Neural progenitor cell (in vitro differentiated cells): Measurements from ENCODE around the gene GPRIN3. TPM values are rescaled to one million over a fixed set of nuclear protein-coding genes. Genes with fewer than 3 reads are reported as not detected.

Experiments
- DNase-seq: peaks from one replicate; pipeline ENCODE4 v3.0.0-alpha.2; 2016; ENCODE audit warnings: low spot score
- H2AFZ ChIP-seq: fragments of 200-600 bp; sonication (generic); replicated peaks from 2 replicates; pipeline ENCODE4 v1.6.1; 2016; ENCODE audit warnings: antibody characterized with exemption
- H3F3A ChIP-seq: fragments of 200-600 bp; sonication (generic); 2 replicates; pipeline ENCODE4 v1.6.1; 2016; ENCODE audit warnings: antibody characterized with exemption, low read depth
- H3K27ac ChIP-seq: fragments of 200-600 bp; sonication (generic); 2 replicates; pipeline ENCODE4 v1.5.1; 2016; ENCODE audit warnings: mild to moderate bottlenecking
- H3K27me3 ChIP-seq: fragments of 200-600 bp; sonication (generic); 2 replicates; pipeline ENCODE4 v1.6.1; 2016; ENCODE audit warnings: mild to moderate bottlenecking, moderate library complexity
- H3K36me3 ChIP-seq: fragments of 200-600 bp; sonication (generic); 2 replicates; pipeline ENCODE4 v1.5.1; 2016
- H3K4me1 ChIP-seq: fragments of 200-600 bp; sonication (generic); 2 replicates; pipeline ENCODE4 v1.6.1; 2016; ENCODE audit warnings: mixed run types
- H3K4me2 ChIP-seq: fragments of 200-600 bp; sonication (generic); 2 replicates; pipeline ENCODE4 v1.6.1; 2016
- H3K4me3 ChIP-seq: fragments of 200-600 bp; sonication (generic); 2 replicates; pipeline ENCODE4 v1.5.1; 2016
- H3K79me2 ChIP-seq: fragments of 200-600 bp; sonication (generic); 2 replicates; pipeline ENCODE4 v1.6.1; 2016; ENCODE audit warnings: low read depth
- H3K9ac ChIP-seq: fragments of 200-600 bp; sonication (generic); 2 replicates; pipeline ENCODE4 v1.6.1; 2016
- H3K9me3 ChIP-seq: fragments of 200-600 bp; sonication (generic); 2 replicates; pipeline ENCODE4 v1.5.1; 2016; ENCODE audit warnings: low read depth
- H4K20me1 ChIP-seq: fragments of 200-600 bp; sonication (generic); 2 replicates; pipeline ENCODE4 v1.6.1; 2016; ENCODE audit warnings: low read depth
- H3K27ac Mint-ChIP-seq: 3 replicates; pipeline ENCODE4 v1.8.0; 2021; ENCODE audit warnings: mixed read lengths
- H3K27me3 Mint-ChIP-seq: 2 replicates; pipeline ENCODE4 v1.8.0; 2022; ENCODE audit warnings: low read depth, mild to moderate bottlenecking, inconsistent platforms, moderate library complexity, mixed read lengths; ENCODE audit not compliant: insufficient read depth
- H3K36me3 Mint-ChIP-seq: 3 replicates; pipeline ENCODE4 v1.8.0; 2021; ENCODE audit warnings: mixed read lengths
- H3K4me1 Mint-ChIP-seq: 3 replicates; pipeline ENCODE4 v1.8.0; 2021; ENCODE audit warnings: mixed read lengths
- H3K4me3 Mint-ChIP-seq: 3 replicates; pipeline ENCODE4 v1.8.0; 2021; ENCODE audit warnings: mild to moderate bottlenecking, moderate library complexity, mixed read lengths
- H3K9me3 Mint-ChIP-seq: 3 replicates; pipeline ENCODE4 v1.8.0; 2020; ENCODE audit warnings: mixed read lengths
- CTCF ChIP-seq: fragments of 200-600 bp; sonication (generic); IDR thresholded peaks from 2 replicates; pipeline ENCODE4 v1.5.1; 2017; ENCODE audit warnings: antibody characterized with exemption, mild to moderate bottlenecking
- EZH2 ChIP-seq: fragments of 200-600 bp; sonication (generic); IDR thresholded peaks from 2 replicates; pipeline ENCODE4 v1.6.1; 2017; ENCODE audit warnings: antibody characterized with exemption, mild to moderate bottlenecking, moderate library complexity
- EZH2phosphoT487 ChIP-seq: fragments of 200-600 bp; sonication (generic); IDR thresholded peaks from 2 replicates; pipeline ENCODE4 v1.6.1; 2017; ENCODE audit warnings: antibody characterized with exemption
- total RNA-seq: library from RNA; depleted of rRNA; stranded (reverse); fragments of >200 nt; gene quantifications from 2 replicates; pipeline ENCODE4 v1.2.3, GENCODE V29; 2015; ENCODE audit warnings: low replicate concordance

Gene GPRIN3
- total RNA-seq, 1 donor from 2014 or later, result 0.15 TPM

GRCh38 chr4:89245459-89245858 lies 62.1 kb downstream of the GPRIN3 start:
- H3K9ac ChIP-seq, result no peak overlapping the region
- no peaks in the 10 kb centered on the region for H3F3A ChIP-seq
- H3K79me2 ChIP-seq, result no peaks in the 10 kb centered on the region
- no peaks in the 10 kb centered on the region for H3K27me3 ChIP-seq
- H4K20me1 ChIP-seq, result no peaks in the 10 kb centered on the region
- no peak overlapping the region for H3K4me3 Mint-ChIP-seq
- peaks cover 5% of the 10 kb centered on the region for H3K27me3 Mint-ChIP-seq
- no peaks in the 10 kb centered on the region for H3K4me1 Mint-ChIP-seq
- no peaks in the 10 kb centered on the region for H3K9me3 ChIP-seq
- no peak overlapping the region for H3K4me3 ChIP-seq
- no peak overlapping the region for H3K4me2 ChIP-seq
- H2AFZ ChIP-seq, result no peak overlapping the region
- no peaks in the 10 kb centered on the region for H3K36me3 Mint-ChIP-seq
- no peak overlapping the region for H3K27ac Mint-ChIP-seq
- peaks cover 3% of the 10 kb centered on the region for H3K4me1 ChIP-seq
- H3K36me3 ChIP-seq, result no peaks in the 10 kb centered on the region
- DNase-seq, result no peak
- H3K9me3 Mint-ChIP-seq, result no peaks in the 10 kb centered on the region
- H3K27ac ChIP-seq, result no peak overlapping the region
- TF ChIP-seq EZH2phosphoT487 (no peak), CTCF (no peak), EZH2 (no peak)

- Histone ChIP-seq H3K4me3 (no peak overlapping the region), H3K9me3 (no peaks in the 10 kb centered on the region), H3K36me3 (no peaks in the 10 kb centered on the region), H3K79me2 (no peaks in the 10 kb centered on the region), H3K27me3 (no peaks in the 10 kb centered on the region), H3K4me1 (no peaks in the 10 kb centered on the region), H2AFZ (peak overlapping the region; percentile 58), H4K20me1 (no peaks in the 10 kb centered on the region), H3K9ac (no peak overlapping the region), H3K4me2 (no peak overlapping the region), H3K27ac (no peak overlapping the region), H3F3A (no peaks in the 10 kb centered on the region)
- no peaks in the 10 kb centered on the region for H3K4me1 Mint-ChIP-seq
- no peak for DNase-seq
- no peak overlapping the region for H3K4me3 Mint-ChIP-seq
- peaks cover 3% of the 10 kb centered on the region for H3K27me3 Mint-ChIP-seq
- no peak for TF ChIP-seq EZH2
- TF ChIP-seq CTCF, result no peak
- TF ChIP-seq EZH2phosphoT487, result no peak
- H3K36me3 Mint-ChIP-seq, result no peaks in the 10 kb centered on the region
- no peak overlapping the region for H3K27ac Mint-ChIP-seq
- H3K9me3 Mint-ChIP-seq, result no peaks in the 10 kb centered on the region
These were observed 63.8 kb downstream of the GPRIN3 start for GRCh38 chr4:89243733-89244252.

- H3K27ac Mint-ChIP-seq, result no peak overlapping the region
These were observed 64.5 kb downstream of the GPRIN3 start for GRCh38 chr4:89242864-89243732.

More at GRCh38 chr4:89242864-89243732, 64.5 kb downstream of the GPRIN3 start:
- no peak overlapping the region for H3K9ac ChIP-seq
- DNase-seq, result no peak
- Mint-ChIP-seq H3K36me3 (no peaks in the 10 kb centered on the region), H3K4me3 (no peak overlapping the region), H3K27me3 (peaks cover 3% of the 10 kb centered on the region), H3K4me1 (no peaks in the 10 kb centered on the region), H3K9me3 (no peaks in the 10 kb centered on the region)
- H3K4me3 ChIP-seq, result no peak overlapping the region
- H3K9me3 ChIP-seq, result no peaks in the 10 kb centered on the region
- no peaks in the 10 kb centered on the region for H3K27me3 ChIP-seq
- peak overlapping the region; percentile 58 for H2AFZ ChIP-seq
- no peaks in the 10 kb centered on the region for H3K36me3 ChIP-seq
- no peak for TF ChIP-seq EZH2
- no peak for TF ChIP-seq EZH2phosphoT487
- TF ChIP-seq CTCF, result no peak
- no peak overlapping the region for H3K27ac ChIP-seq
- H3F3A ChIP-seq, result no peaks in the 10 kb centered on the region
- H3K4me2 ChIP-seq, result no peak overlapping the region
- no peaks in the 10 kb centered on the region for H3K4me1 ChIP-seq
- no peaks in the 10 kb centered on the region for H4K20me1 ChIP-seq
- H3K79me2 ChIP-seq, result no peaks in the 10 kb centered on the region
